HG03039 (cell line): Measurements from ENCODE around the gene EXPH5.

Experiments
- ATAC-seq: cut with Tn5 transposase; IDR thresholded peaks from one replicate; pipeline ENCODE4 v1.9.1; 2021; ENCODE audit warnings: mild to moderate bottlenecking, moderate library complexity; ENCODE audit not compliant: unreplicated experiment

EXPH5 gene

GRCh38 chr11:108525161-108525560 is 68.4 kb downstream of the EXPH5 start:
- no peak for ATAC-seq

GRCh38 chr11:108524422-108524821 is 69.1 kb downstream of the EXPH5 start:
- ATAC-seq: no peak

- ATAC-seq: no peak
Observed at GRCh38 chr11:108522318-108522717, 71.2 kb downstream of the EXPH5 start.

- ATAC-seq: no peak
Observed at GRCh38 chr11:108518581-108518980, 75.0 kb downstream of the EXPH5 start.

GRCh38 chr11:108516125-108516524 is 77.4 kb downstream of the EXPH5 start:
- no peak for ATAC-seq

GRCh38 chr11:108512708-108513107 is 80.9 kb downstream of the EXPH5 start:
- ATAC-seq: no peak

GRCh38 chr11:108511851-108512474 is 81.6 kb downstream of the EXPH5 start:
- no peak for ATAC-seq

- ATAC-seq: no peak
Observed at GRCh38 chr11:108508653-108509593, 84.6 kb downstream of the EXPH5 start.

- no peak for ATAC-seq
Observed at GRCh38 chr11:108501396-108501795, 92.2 kb downstream of the EXPH5 start.

- ATAC-seq: no peak
Observed at GRCh38 chr11:108500721-108501120, 92.8 kb downstream of the EXPH5 start.

- no peak for ATAC-seq
Observed at GRCh38 chr11:108500169-108500568, 93.4 kb downstream of the EXPH5 start.

GRCh38 chr11:108498816-108499408 is 94.7 kb downstream of the EXPH5 start:
- no peak for ATAC-seq

- peak; percentile 51 for ATAC-seq
Observed at GRCh38 chr11:108498046-108498815, 95.3 kb downstream of the EXPH5 start, which contains the start of gene POGLUT3. POGLUT3 (minus strand) TSS chr11:108498384; CDS start chr11:108498366, 18 bp downstream.

GRCh38 chr11:108497317-108498045 is 96.1 kb downstream of the EXPH5 start:
- ATAC-seq: peak; percentile 59

- ATAC-seq: no peak
Observed at GRCh38 chr11:108496643-108497256, 96.8 kb downstream of the EXPH5 start.

GRCh38 chr11:108495326-108495725 is 98.2 kb downstream of the EXPH5 start:
- no peak for ATAC-seq

GRCh38 chr11:108494182-108494581 is 99.4 kb downstream of the EXPH5 start:
- ATAC-seq: no peak

- no peak for ATAC-seq
Observed at GRCh38 chr11:108491936-108492335, 101.6 kb downstream of the EXPH5 start.

GRCh38 chr11:108486828-108487227 is 106.7 kb downstream of the EXPH5 start:
- no peak for ATAC-seq

- ATAC-seq: no peak
Observed at GRCh38 chr11:108486331-108486730, 107.2 kb downstream of the EXPH5 start.
